IMR-90 (cell line): Measurements from ENCODE around the gene PRSS8. TPM values are rescaled to one million over a fixed set of nuclear protein-coding genes. Genes with fewer than 3 reads are reported as not detected.
A peak's percentile ranks its signal among the peaks of the same experiment; 100 is the strongest.

Source experiments
- ATAC-seq: fragments of 200-7000 bp; cut with Tn5 transposase; 2 replicates; pipeline ENCODE4 v1.9.1; 2020; ENCODE audit warnings: low read depth, mild to moderate bottlenecking, moderate library complexity
- BruUV-seq: library from RNA; stranded (reverse); fragments of 400-500 nt; replicated peaks from 2 replicates; lab custom pipeline; 2021; lab: Mats Ljungman, UMichigan
- CTCF ChIA-PET: fragments of 300-600 bp; formaldehyde crosslinking; extraction: SDS; loops from one replicate; lab custom pipeline; 2021; ENCODE audit warnings: antibody characterized with exemption; lab: Yijun Ruan, JAX
- POLR2A ChIA-PET: fragments of 300-600 bp; sonication (Branson Sonifier 250); formaldehyde crosslinking; loops from one replicate; lab custom pipeline; 2022; ENCODE audit warnings: antibody characterized with exemption; ENCODE audit not compliant: unreplicated experiment; lab: Charles Lee
- DNase-seq: peaks from one replicate; pipeline ENCODE4 v3.0.0; 2013
- H2AFZ ChIP-seq: replicated peaks from 2 replicates; pipeline ENCODE3; 2013; ENCODE audit warnings: low read length, mild to moderate bottlenecking; ENCODE audit not compliant: poor library complexity
- H2AK5ac ChIP-seq: 2 replicates; pipeline ENCODE4 v1.6.1; 2013; ENCODE audit warnings: low read depth, low read length, inconsistent platforms
- H2AK9ac ChIP-seq: replicated peaks from 2 replicates; pipeline ENCODE3; 2013; ENCODE audit warnings: mild to moderate bottlenecking, low read depth, low read length, moderate library complexity; ENCODE audit not compliant: poor library complexity
- H2BK120ac ChIP-seq: 2 replicates; pipeline ENCODE4 v1.6.1; 2013; ENCODE audit warnings: low read depth, low read length, inconsistent platforms
- H2BK15ac ChIP-seq: 3 replicates; pipeline ENCODE4 v1.6.1; 2013; ENCODE audit warnings: low read depth, low read length, inconsistent platforms
- H2BK20ac ChIP-seq: 2 replicates; pipeline ENCODE4 v1.6.1; 2013; ENCODE audit warnings: low read depth, mild to moderate bottlenecking, inconsistent platforms, low read length, moderate library complexity
- H2BK5ac ChIP-seq: 2 replicates; pipeline ENCODE4 v1.6.1; 2013; ENCODE audit warnings: mild to moderate bottlenecking, low read depth, low read length, inconsistent platforms; ENCODE audit not compliant: poor library complexity, severe bottlenecking
- H3K14ac ChIP-seq: replicated peaks from 2 replicates; pipeline ENCODE4 v1.6.1; 2013; ENCODE audit warnings: low read depth, low read length, inconsistent platforms
- H3K18ac ChIP-seq: 2 replicates; pipeline ENCODE4 v1.6.1; 2013; ENCODE audit warnings: low read depth, low read length, control low read depth
- H3K23ac ChIP-seq: 2 replicates; pipeline ENCODE4 v1.6.1; 2013; ENCODE audit warnings: low read depth, low read length, inconsistent platforms
- H3K27ac ChIP-seq: 2 replicates; pipeline ENCODE4 v1.5.1; 2013; ENCODE audit warnings: mild to moderate bottlenecking, control low read depth, low read length; ENCODE audit not compliant: insufficient read depth
- H3K27me3 ChIP-seq: 2 replicates; pipeline ENCODE4 v1.6.1; 2013; ENCODE audit warnings: low read length; ENCODE audit not compliant: control insufficient read depth, insufficient read depth
- H3K36me3 ChIP-seq: 2 replicates; pipeline ENCODE4 v1.6.1; 2013; ENCODE audit warnings: low read length, mixed read lengths; ENCODE audit not compliant: control insufficient read depth, insufficient read depth
- H3K4ac ChIP-seq: 2 replicates; pipeline ENCODE4 v1.6.1; 2013; ENCODE audit warnings: low read depth, low read length, inconsistent platforms
- H3K4me1 ChIP-seq: 2 replicates; pipeline ENCODE4 v1.6.1; 2013; ENCODE audit warnings: low read length, mixed read lengths; ENCODE audit not compliant: control insufficient read depth, insufficient read depth
- H3K4me2 ChIP-seq: 2 replicates; pipeline ENCODE4 v1.6.1; 2013; ENCODE audit warnings: low read depth, mild to moderate bottlenecking, control low read depth, low read length, moderate library complexity
- H3K4me3 ChIP-seq: 2 replicates; pipeline ENCODE4 v1.5.1; 2013; ENCODE audit warnings: low read depth, mild to moderate bottlenecking, control low read depth, low read length, moderate library complexity; ENCODE audit not compliant: insufficient read depth
- H3K56ac ChIP-seq: 2 replicates; pipeline ENCODE4 v1.6.1; 2013; ENCODE audit warnings: low read length, inconsistent platforms; ENCODE audit not compliant: insufficient read depth; ENCODE audit errors: extremely low read depth
- H3K79me1 ChIP-seq, 2 experiments: 2 replicates each; pipeline ENCODE4 v1.6.1; 2013; ENCODE audit warnings: low read length in 2 of 2, inconsistent platforms in 1 of 2, low read depth in 1 of 2
- H3K9ac ChIP-seq: 2 replicates; pipeline ENCODE4 v1.6.1; 2013; ENCODE audit warnings: low read depth, low read length, control low read depth
- H3K9me1 ChIP-seq: 2 replicates; pipeline ENCODE4 v1.6.1; 2013; ENCODE audit warnings: low read length, inconsistent platforms; ENCODE audit not compliant: insufficient read depth
- H3K9me3 ChIP-seq: 2 replicates; pipeline ENCODE4 v1.6.1; 2013; ENCODE audit warnings: low read length; ENCODE audit not compliant: control insufficient read depth, insufficient read depth
- H4K20me1 ChIP-seq: 2 replicates; pipeline ENCODE4 v1.6.1; 2013; ENCODE audit warnings: low read length, inconsistent platforms; ENCODE audit not compliant: insufficient read depth
- H4K5ac ChIP-seq: 2 replicates; pipeline ENCODE4 v1.6.1; 2013; ENCODE audit warnings: mild to moderate bottlenecking, low read depth, low read length, control low read depth
- H4K8ac ChIP-seq, 2 experiments: 2 replicates each; pipeline ENCODE4 v1.6.1; 2013; ENCODE audit warnings: low read depth in 2 of 2, low read length in 2 of 2, control low read depth in 1 of 2, inconsistent platforms in 1 of 2
- H4K91ac ChIP-seq: 2 replicates; pipeline ENCODE4 v1.6.1; 2013; ENCODE audit warnings: low read depth, low read length, inconsistent platforms; ENCODE audit not compliant: insufficient read depth
- MXI1 ChIP-seq: IDR thresholded peaks from 2 replicates; pipeline ENCODE4 v1.6.1; 2012; ENCODE audit warnings: low read depth, mild to moderate bottlenecking, low read length, moderate library complexity, borderline replicate concordance
- RFX5 ChIP-seq: IDR thresholded peaks from 2 replicates; pipeline ENCODE4 v1.8.0; 2012; ENCODE audit warnings: low read depth, mild to moderate bottlenecking, low read length, moderate library complexity
- SMC3 ChIP-seq: fragments of 150-350 bp; IDR thresholded peaks from 2 replicates; pipeline ENCODE4 v1.6.1; 2016; ENCODE audit warnings: low read depth, mild to moderate bottlenecking, antibody characterized with exemption, low read length, moderate library complexity
- WGBS, 2 experiments: methylation state at CpG; one replicate each; pipeline versions ENCODE4 v1.1.5 to v1.1.7; 2013; ENCODE audit warnings: missing lambda C conversion rate in 2 of 2; ENCODE audit not compliant: insufficient read length in 1 of 2; ENCODE audit errors: extremely low coverage in 2 of 2; 5-methylcytosine and 5-hydroxymethylcytosine counted together
- dilution Hi-C: fragments of 300-500 bp; cut with HindIII; formaldehyde crosslinking; loops from one replicate; pipeline ENCODE4 v1.14.3; 2018; ENCODE audit warnings: low sequenced_read_pairs; ENCODE audit not compliant: unreplicated experiment
- in situ Hi-C: fragments of 300-500 bp; cut with MboI; formaldehyde crosslinking; loops from 3 replicates; pipeline ENCODE4 v1.14.3; 2019; ENCODE audit warnings: low sequenced_read_pairs, inconsistent platforms, mixed read lengths
- intact Hi-C: fragments of 100-400 bp; cut with micrococcal nuclease; formaldehyde crosslinking; loops from 2 replicates; pipeline ENCODE4 v1.10.0; 2022
- polyA plus RNA-seq, 3 experiments: library from polyadenylated mRNA; depleted of rRNA; stranded (reverse); fragments of >200 nt; gene quantifications; 2 replicates each; pipeline ENCODE4 v1.2.3, GENCODE V29; 2012; ENCODE audit warnings: low replicate concordance in 1 of 3
- total RNA-seq: library from RNA; depleted of rRNA; stranded (reverse); fragments of >200 nt; gene quantifications from 2 replicates; pipeline ENCODE4 v1.2.3, GENCODE V29; 2012
- TF ChIP-seq, protein P1 (sequence below): fragments of 150-350 bp; IDR thresholded peaks from 2 replicates; pipeline ENCODE4 v1.6.1; 2016; ENCODE audit warnings: low read depth, mild to moderate bottlenecking, low read length, moderate library complexity, borderline replicate concordance
- TF ChIP-seq, protein P2 (sequence below): conservative IDR thresholded peaks from 2 replicates; pipeline ENCODE4 v1.5.1; 2012; ENCODE audit warnings: mild to moderate bottlenecking, low read depth, low read length, improper control_type of control experiment

PRSS8 gene
- total and polyA plus RNA-seq, 2 of the 4 experiments (the other 2 are of a cell fraction) = not detected

DNA sequence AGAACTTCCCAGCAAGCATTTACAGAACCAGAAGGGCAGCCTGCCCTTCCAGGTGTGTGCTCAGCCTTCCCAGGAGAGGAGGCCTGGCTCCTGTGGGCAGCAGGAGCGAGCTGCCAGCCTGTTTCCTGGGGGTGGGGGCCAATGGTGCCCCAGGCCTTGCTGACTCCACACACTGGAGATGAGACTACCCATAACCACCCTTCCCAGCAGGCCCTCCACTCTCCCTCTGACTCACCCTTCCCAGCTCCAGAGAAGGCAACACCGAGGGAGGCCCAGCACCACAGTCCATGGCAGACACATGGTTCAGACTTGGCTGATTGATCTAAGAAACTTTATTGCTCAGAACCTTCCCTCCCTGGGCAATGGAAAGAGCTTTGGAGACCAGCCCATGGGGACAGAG, 45.0 kb downstream of the PRSS8 start:
- Histone ChIP-seq H3K79me1 (peaks cover 34 to 62% of the 10 kb centered on the region in 2 experiments), H3K27me3 (no peaks in the 10 kb centered on the region), H3K27ac (no peak overlapping the region), H3K56ac (no peak overlapping the region), H4K8ac (peak overlapping the region in 1 of 2 experiments; percentile 11; a peak in 1 of 4 replicates), H2BK120ac (no peak overlapping the region), H4K5ac (no peak overlapping the region), H2BK15ac (no peak overlapping the region), H2AFZ (peak overlapping the region; percentile 13), H3K9me3 (no peaks in the 10 kb centered on the region), H2AK9ac (peak overlapping the region; percentile 1), H3K14ac (no peak overlapping the region), H2AK5ac (no peak overlapping the region), H4K20me1 (peaks cover 17% of the 10 kb centered on the region), H2BK5ac (no peak overlapping the region), H3K9me1 (peaks cover 13% of the 10 kb centered on the region), H3K36me3 (peaks cover 31% of the 10 kb centered on the region), H4K91ac (no peak overlapping the region), H3K18ac (no peak overlapping the region), H3K23ac (no peak overlapping the region), H3K4ac (no peak overlapping the region), H3K4me3 (no peak overlapping the region), H2BK20ac (no peak overlapping the region), H3K9ac (no peak overlapping the region), H3K4me1 (peaks cover 3% of the 10 kb centered on the region), H3K4me2 (no peak overlapping the region)
- dilution Hi-C loops = no loop called here
- TF ChIP-seq, protein P1, sequence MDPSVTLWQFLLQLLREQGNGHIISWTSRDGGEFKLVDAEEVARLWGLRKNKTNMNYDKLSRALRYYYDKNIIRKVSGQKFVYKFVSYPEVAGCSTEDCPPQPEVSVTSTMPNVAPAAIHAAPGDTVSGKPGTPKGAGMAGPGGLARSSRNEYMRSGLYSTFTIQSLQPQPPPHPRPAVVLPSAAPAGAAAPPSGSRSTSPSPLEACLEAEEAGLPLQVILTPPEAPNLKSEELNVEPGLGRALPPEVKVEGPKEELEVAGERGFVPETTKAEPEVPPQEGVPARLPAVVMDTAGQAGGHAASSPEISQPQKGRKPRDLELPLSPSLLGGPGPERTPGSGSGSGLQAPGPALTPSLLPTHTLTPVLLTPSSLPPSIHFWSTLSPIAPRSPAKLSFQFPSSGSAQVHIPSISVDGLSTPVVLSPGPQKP = no peak
- TF ChIP-seq, protein P2, sequence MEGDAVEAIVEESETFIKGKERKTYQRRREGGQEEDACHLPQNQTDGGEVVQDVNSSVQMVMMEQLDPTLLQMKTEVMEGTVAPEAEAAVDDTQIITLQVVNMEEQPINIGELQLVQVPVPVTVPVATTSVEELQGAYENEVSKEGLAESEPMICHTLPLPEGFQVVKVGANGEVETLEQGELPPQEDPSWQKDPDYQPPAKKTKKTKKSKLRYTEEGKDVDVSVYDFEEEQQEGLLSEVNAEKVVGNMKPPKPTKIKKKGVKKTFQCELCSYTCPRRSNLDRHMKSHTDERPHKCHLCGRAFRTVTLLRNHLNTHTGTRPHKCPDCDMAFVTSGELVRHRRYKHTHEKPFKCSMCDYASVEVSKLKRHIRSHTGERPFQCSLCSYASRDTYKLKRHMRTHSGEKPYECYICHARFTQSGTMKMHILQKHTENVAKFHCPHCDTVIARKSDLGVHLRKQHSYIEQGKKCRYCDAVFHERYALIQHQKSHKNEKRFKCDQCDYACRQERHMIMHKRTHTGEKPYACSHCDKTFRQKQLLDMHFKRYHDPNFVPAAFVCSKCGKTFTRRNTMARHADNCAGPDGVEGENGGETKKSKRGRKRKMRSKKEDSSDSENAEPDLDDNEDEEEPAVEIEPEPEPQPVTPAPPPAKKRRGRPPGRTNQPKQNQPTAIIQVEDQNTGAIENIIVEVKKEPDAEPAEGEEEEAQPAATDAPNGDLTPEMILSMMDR = no peak
- TF ChIP-seq RFX5 = no peak
- no peak for TF ChIP-seq SMC3
- peak; percentile 47; the same call in 1 of the 2 replicates for TF ChIP-seq MXI1
- ChIA-PET POLR2A (no interaction called here), CTCF (no interaction called here)
- 100% methylated on average over 1 of the region's 2 CpGs; no CpG with 5 or more reads in 1 of the 2 experiments for WGBS, 2 experiments
- DNase-seq (peak; percentile 65), ATAC-seq (no peak; the same call in 1 of the 2 replicates)
- intact Hi-C loops = loop anchor here (5.0 kb wide), 1 partner anchor 58 kb away; the partner anchor contains the start of gene STX4
- no TSS peak for BruUV-seq
- in situ Hi-C loops = no loop called here
